Right lobe of liver (tissue), 4 donors: ENCODE results near the gene FAP.

Experiments used
- POLR2A ChIP-seq: fragments of 450-650 bp; IDR thresholded peaks from one replicate; pipeline ENCODE4 v1.6.1; 2017; ENCODE audit warnings: antibody characterized with exemption, mild to moderate bottlenecking
- TF ChIP-seq, protein P1 (sequence below), 4 donors: fragments of 200-600 bp in 3 of 4; fragments of 450-650 bp in 1 of 4; IDR thresholded peaks; one replicate each; pipeline versions ENCODE4 v1.5.1 to v1.8.0; 2016 to 2022; ENCODE audit warnings: antibody characterized with exemption in 4 of 4, mild to moderate bottlenecking in 2 of 4
- donor health status: DM: no; HTN: no; CAD: no.
- donor health status: DM: no; HTN: no; CAD: no.
- donor health status: DM: no; HTN: yes; CAD: no.

DNA sequence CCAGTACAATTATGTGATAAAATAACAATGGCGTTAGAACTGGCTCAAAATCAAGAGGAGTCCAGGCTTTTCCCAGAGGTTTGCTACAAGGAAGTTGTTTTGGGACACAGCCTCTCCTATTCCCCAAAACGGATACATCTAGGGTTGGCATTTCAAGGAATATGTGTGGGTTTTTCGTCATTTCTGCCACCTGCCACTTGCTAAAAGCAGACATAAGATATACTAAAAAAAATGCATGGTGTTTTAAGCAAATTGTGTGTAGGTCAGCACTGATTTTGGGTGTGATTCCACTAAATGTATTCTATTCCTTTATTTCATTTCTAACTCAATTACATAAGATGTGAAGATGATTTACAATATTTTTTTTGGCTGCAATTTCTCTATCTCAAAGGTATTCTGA, 54.8 kb downstream of the FAP start:
- TF ChIP-seq, protein P1, sequence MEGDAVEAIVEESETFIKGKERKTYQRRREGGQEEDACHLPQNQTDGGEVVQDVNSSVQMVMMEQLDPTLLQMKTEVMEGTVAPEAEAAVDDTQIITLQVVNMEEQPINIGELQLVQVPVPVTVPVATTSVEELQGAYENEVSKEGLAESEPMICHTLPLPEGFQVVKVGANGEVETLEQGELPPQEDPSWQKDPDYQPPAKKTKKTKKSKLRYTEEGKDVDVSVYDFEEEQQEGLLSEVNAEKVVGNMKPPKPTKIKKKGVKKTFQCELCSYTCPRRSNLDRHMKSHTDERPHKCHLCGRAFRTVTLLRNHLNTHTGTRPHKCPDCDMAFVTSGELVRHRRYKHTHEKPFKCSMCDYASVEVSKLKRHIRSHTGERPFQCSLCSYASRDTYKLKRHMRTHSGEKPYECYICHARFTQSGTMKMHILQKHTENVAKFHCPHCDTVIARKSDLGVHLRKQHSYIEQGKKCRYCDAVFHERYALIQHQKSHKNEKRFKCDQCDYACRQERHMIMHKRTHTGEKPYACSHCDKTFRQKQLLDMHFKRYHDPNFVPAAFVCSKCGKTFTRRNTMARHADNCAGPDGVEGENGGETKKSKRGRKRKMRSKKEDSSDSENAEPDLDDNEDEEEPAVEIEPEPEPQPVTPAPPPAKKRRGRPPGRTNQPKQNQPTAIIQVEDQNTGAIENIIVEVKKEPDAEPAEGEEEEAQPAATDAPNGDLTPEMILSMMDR (IDR thresholded peaks at IDR 0.05), result no peak
- no peak for TF ChIP-seq POLR2A
